ENCODE data around the gene DNAJC7.

The DNAJC7 gene

GRCh38 chr17:42016941-42017865 lies at the start of gene DNAJC7:
DNAJC7 (minus strand) TSS chr17:42017439; CDS start chr17:42017416, 23 bp downstream.
- peak; percentile 93 for DNase-seq

GRCh38 chr17:42065201-42065600 lies 48.0 kb upstream of the DNAJC7 start:
- no peak for DNase-seq

GRCh38 chr17:42062681-42063080 lies 45.4 kb upstream of the DNAJC7 start:
- no peak for DNase-seq

GRCh38 chr17:42061646-42062487 lies 44.6 kb upstream of the DNAJC7 start:
- DNase-seq, result no peak

GRCh38 chr17:42060231-42060630 lies 43.0 kb upstream of the DNAJC7 start:
- DNase-seq, result no peak

- DNase-seq, result no peak
These were observed 42.6 kb upstream of the DNAJC7 start for GRCh38 chr17:42059815-42060214.

- DNase-seq, result no peak
These were observed 40.8 kb upstream of the DNAJC7 start for GRCh38 chr17:42058063-42058462.

GRCh38 chr17:42056635-42057034 lies 39.4 kb upstream of the DNAJC7 start:
- DNase-seq, result no peak

- peak; percentile 32 for DNase-seq
These were observed 38.3 kb upstream of the DNAJC7 start for GRCh38 chr17:42055496-42055895.

GRCh38 chr17:42055027-42055426 lies 37.8 kb upstream of the DNAJC7 start:
- no peak for DNase-seq

- no peak for DNase-seq
These were observed 36.7 kb upstream of the DNAJC7 start for GRCh38 chr17:42053731-42054500.

- no peak for DNase-seq
These were observed 35.2 kb upstream of the DNAJC7 start for GRCh38 chr17:42052346-42052877.

GRCh38 chr17:42051645-42052044 lies 34.4 kb upstream of the DNAJC7 start:
- DNase-seq, result no peak

GRCh38 chr17:42051013-42051400 lies 33.8 kb upstream of the DNAJC7 start:
- DNase-seq, result no peak

- peak; percentile 63 for DNase-seq
These were observed 33.3 kb upstream of the DNAJC7 start, which contains the start of gene C17orf113 for GRCh38 chr17:42050393-42051012. C17orf113 (minus strand) TSS chr17:42050601; CDS start chr17:42043376, 7,225 bp downstream.

- no peak for DNase-seq
These were observed 32.7 kb upstream of the DNAJC7 start for GRCh38 chr17:42049834-42050392.

- no peak for DNase-seq
These were observed 30.1 kb upstream of the DNAJC7 start for GRCh38 chr17:42047343-42047742.

GRCh38 chr17:42045719-42046118 lies 28.5 kb upstream of the DNAJC7 start:
- no peak for DNase-seq

- DNase-seq, result no peak
These were observed 25.5 kb upstream of the DNAJC7 start for GRCh38 chr17:42042598-42043319.

GRCh38 chr17:42041619-42042018 lies 24.4 kb upstream of the DNAJC7 start:
- DNase-seq, result no peak

GRCh38 chr17:42040818-42041217 lies 23.6 kb upstream of the DNAJC7 start:
- no peak for DNase-seq
